NCI-H748 treated with DMSO at 0.1 percent for 48 hours (cell line): Measurements from ENCODE around the gene POLE.

ENCODE experiments used
- DNase-seq: peaks from one replicate; lab custom pipeline; 2025; lab: John Stamatoyannopoulos, UW

The POLE gene

DNA sequence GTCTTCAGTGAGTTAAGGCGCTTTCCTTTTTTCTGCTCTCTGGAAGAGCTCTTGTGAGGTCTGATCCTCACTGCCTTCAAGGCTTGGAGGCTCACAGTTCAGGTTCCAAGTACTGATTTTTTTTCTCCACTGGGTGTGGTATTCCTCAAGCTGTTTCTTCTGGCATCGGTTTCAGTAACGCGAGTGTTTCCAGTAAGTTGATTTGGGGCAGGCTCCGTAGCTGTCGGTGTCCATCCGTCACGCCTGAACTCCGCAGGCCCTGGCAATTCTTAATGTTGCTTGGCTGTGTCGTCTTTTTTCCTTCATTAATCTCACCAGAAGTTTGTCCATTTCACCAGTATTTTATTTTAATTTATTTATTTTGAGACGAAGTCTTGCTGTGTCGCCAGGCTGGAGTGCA lies 107.4 kb downstream of the POLE start:
- no peak for DNase-seq

DNA sequence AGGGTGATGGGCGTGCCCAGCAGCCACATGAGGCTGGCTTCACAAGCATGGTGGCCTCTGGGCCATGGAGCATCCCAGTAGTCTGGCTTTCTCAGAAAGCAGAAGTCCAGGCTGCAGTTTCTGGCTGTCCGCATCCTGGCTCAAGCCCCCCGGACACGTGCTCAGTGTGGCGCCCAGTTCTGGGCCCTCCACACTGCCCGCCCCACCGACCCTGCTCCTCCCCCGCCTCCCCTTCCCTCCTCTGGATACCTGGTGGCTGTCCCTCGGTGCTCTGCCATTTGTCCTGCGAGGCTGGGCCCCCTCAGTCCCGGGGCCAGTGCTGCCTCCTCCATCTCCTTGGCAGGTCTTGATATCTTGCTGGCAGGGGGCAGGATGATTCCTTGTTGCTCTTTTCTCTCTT lies 108.3 kb downstream of the POLE start:
- no peak for DNase-seq

DNA sequence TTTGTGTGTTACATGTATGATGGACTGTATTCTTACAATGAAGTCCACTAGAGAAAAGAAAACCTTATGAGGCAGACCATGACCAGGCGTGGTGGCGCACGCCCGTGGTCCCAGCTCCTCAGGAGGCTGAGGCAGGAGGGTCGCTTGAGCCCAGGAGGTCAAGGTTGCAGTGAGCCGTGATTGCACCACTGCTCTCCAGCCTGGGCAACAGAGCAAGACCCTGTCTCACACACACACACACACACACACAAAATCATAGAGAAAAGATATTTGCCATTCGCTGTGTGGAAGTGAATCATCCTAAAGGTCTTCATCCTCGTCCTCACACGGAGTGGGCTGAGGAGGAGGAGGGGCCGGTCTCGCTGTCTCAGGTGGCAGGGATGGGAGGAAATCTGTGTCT lies 109.0 kb downstream of the POLE start:
- no peak for DNase-seq

DNA sequence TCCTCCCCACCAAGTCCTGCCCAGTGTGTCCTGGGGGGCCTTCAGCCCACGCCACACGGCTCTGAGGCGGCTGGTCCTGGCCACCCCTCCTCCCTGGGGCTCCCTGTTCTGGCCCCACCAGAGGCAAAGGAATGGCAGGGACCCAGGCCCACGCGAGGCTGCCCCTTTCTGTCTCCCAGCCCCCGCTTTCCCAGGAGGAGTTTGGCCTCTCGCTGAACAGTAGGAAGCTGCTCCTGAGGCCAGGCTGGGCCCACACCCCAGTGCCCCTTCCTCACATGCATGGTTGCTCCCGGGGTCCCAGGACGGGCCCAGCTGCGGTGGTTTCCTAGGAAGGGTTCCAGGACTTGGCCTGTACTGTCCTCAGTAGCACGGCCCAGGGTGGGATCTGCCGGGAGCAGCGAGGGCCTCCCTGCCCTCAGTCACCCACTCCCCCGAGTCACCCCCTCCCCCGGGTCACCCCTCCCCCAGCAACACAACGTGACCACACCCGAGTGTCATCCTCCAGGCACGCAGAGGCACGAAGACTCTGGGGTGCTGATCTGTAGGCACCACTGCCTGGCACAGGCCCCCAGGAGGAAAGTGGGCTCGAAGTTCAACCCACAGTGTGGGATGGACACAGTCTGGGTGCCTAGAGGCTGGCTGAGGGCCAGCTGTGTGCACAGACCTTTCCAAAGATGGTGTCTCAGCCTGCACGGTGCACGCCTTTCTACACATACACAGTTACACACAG lies 109.8 kb downstream of the POLE start:
- no peak for DNase-seq

DNA sequence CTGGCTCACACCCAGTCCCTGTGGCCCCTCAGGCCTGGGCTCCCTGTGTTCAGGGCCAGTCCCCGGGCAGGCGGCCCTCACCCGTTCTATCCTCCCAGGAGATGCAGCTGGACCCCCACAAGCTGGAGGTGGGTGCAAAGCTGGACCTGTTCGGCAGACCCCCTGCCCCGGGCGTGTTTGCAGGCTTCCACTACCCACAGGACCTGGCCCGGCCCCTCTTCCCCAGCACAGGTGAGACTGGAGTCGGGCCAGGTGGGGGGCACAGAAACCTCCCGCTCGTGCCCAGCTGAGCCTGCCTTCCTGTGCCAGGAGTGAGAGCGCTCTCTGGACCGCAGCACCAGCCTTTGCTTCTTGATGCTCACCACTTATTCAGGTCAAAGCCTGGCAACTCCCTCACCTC lies 110.4 kb downstream of the POLE start:
- no peak for DNase-seq

- no peak for DNase-seq
Measured at GRCh38 chr12:132575661-132576060, 111.5 kb downstream of the POLE start.

- no peak for DNase-seq
Measured at GRCh38 chr12:132574271-132574996, 112.7 kb downstream of the POLE start.
